ENCODE measurements around the gene LCOR. TPM values are rescaled to one million over a fixed set of nuclear protein-coding genes. Genes with fewer than 3 reads are reported as not detected.
"Not testable (repeated sequence)": the region's sequence is repeated elsewhere in the genome, so short reads cannot be mapped to it uniquely, and the experiment has no call there.

The LCOR gene
- total RNA-seq, 3 donors from 2014 or later = 19.4 to 53.6 (median 35.7) TPM

DNA sequence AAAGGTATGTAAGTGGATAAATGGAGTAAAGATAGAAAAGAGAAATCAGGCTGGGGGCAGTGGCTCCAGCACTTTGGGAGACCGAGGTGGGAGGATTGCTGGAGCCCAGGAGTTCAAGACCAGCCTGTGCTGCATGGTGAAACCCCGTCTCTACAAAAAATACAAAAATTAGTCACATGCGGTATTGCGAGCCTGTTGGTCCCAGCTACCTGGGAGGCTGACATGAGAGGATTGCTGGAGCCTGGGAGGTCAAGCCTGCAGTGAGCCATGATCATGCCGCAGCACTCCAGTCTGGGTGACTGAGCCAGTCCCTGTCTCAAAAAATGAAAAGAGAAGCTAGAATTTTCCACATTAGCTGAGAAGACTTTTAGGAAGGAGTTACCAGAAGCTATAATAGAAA, 14.8 kb downstream of the LCOR start:
- no peak for DNase-seq (ENCODE audit: low spot score in 2 of 2)
- Histone ChIP-seq H3K4me3 (no peak overlapping the region), H3K4me1 (peaks cover 0 to 6% of the 10 kb centered on the region in 2 donors), H3K36me3 (no peaks in the 10 kb centered on the region), H3K27ac (no peak overlapping the region), H3K9me3 (no peaks in the 10 kb centered on the region), H3K27me3 (no peaks in the 10 kb centered on the region)
- TF ChIP-seq CTCF (IDR thresholded peaks at IDR 0.05) = no peak
- no peak for TF ChIP-seq POLR2A (IDR thresholded peaks at IDR 0.05)
- TF ChIP-seq POLR2AphosphoS5 (IDR thresholded peaks at IDR 0.05) = no peak
- intact Hi-C loops (cut with DNase I; ENCODE audit: low total_unique reads) = loop anchor here (5.0 kb wide), 1 partner anchor 420 kb away; no protein-coding TSS in a partner anchor

- not testable (repeated sequence) for H3K9me3 ChIP-seq; DNase-seq (ENCODE audit: low spot score in 2 of 2); H3K27ac ChIP-seq; H3K4me3 ChIP-seq; H3K36me3 ChIP-seq; H3K27me3 ChIP-seq; H3K4me1 ChIP-seq
- intact Hi-C loops (cut with DNase I; ENCODE audit: low total_unique reads) = loop anchor here (5.0 kb wide), 1 partner anchor 420 kb away; no protein-coding TSS in a partner anchor
Measured at GRCh38 chr10:96847356-96847755, 15.3 kb downstream of the LCOR start.

DNA sequence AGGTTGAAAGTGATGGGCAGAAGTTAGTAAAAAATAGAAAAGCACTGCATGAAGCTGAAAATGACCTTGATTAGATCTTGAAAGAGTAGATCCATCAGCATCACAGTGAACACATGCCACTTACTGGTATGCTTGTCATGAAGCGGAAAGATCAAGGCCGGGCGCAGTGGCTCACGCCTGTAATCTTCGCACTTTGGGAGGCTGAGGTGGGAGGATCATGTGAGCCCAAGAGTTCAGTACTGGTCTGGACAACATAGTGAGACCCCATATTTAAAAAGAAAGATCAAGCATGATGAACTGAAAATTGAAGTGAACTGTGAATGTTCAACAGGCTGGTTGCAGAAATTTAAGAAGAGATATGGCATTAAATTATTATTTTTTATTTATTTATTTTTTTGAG, 18.0 kb downstream of the LCOR start:
- Histone ChIP-seq H3K27ac (no peak overlapping the region), H3K9me3 (no peaks in the 10 kb centered on the region), H3K4me1 (no peaks in the 10 kb centered on the region), H3K36me3 (no peaks in the 10 kb centered on the region), H3K27me3 (no peaks in the 10 kb centered on the region), H3K4me3 (no peak overlapping the region)
- intact Hi-C loops (cut with DNase I; ENCODE audit: low total_unique reads) = no loop called here
- no peak for TF ChIP-seq POLR2A (IDR thresholded peaks at IDR 0.05)
- no peak for TF ChIP-seq CTCF (IDR thresholded peaks at IDR 0.05)
- TF ChIP-seq POLR2AphosphoS5 (IDR thresholded peaks at IDR 0.05) = no peak
- DNase-seq (ENCODE audit: low spot score in 2 of 2) = no peak

- no peaks in the 10 kb centered on the region for H3K36me3 ChIP-seq
- H3K4me3 ChIP-seq = no peak overlapping the region
- no peaks in the 10 kb centered on the region for H3K27me3 ChIP-seq
- no peaks in the 10 kb centered on the region for H3K9me3 ChIP-seq
- no peaks in the 10 kb centered on the region for H3K4me1 ChIP-seq
- no peak overlapping the region for H3K27ac ChIP-seq
- intact Hi-C loops (cut with DNase I; ENCODE audit: low total_unique reads) = no loop called here
- TF ChIP-seq CTCF (IDR thresholded peaks at IDR 0.05) (no peak), POLR2AphosphoS5 (IDR thresholded peaks at IDR 0.05) (no peak), POLR2A (IDR thresholded peaks at IDR 0.05) (no peak)
- DNase-seq (ENCODE audit: low spot score in 2 of 2) = no peak
Measured at GRCh38 chr10:96850825-96851224, 18.7 kb downstream of the LCOR start.

DNA sequence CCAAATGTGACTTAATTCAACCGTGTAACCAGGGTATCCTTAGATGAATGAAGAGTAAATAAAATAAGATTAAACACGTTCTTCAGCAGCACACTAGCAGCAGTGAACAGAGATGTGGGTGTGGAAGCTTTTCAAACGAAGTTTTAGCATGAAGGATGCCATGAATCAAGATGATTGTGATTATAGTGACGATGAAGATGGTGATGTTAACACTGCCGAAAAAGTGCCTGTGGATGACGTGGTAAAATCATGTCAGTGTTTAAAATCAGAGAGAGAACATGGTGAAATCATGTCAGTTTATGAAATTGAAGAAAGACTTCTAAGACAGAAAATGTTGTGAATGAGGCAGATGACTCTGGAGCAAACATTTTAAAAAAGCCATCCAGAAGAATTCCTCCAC, 19.2 kb downstream of the LCOR start:
- no peaks in the 10 kb centered on the region for H3K36me3 ChIP-seq
- H3K27me3 ChIP-seq = no peaks in the 10 kb centered on the region
- intact Hi-C loops (cut with DNase I; ENCODE audit: low total_unique reads) = no loop called here
- no peak for TF ChIP-seq POLR2A (IDR thresholded peaks at IDR 0.05)
- no peak for TF ChIP-seq POLR2AphosphoS5 (IDR thresholded peaks at IDR 0.05)
- TF ChIP-seq CTCF (IDR thresholded peaks at IDR 0.05) = no peak
- DNase-seq (ENCODE audit: low spot score in 2 of 2) = no peak
- no peak overlapping the region for H3K4me3 ChIP-seq
- no peaks in the 10 kb centered on the region for H3K4me1 ChIP-seq
- no peaks in the 10 kb centered on the region for H3K9me3 ChIP-seq
- no peak overlapping the region for H3K27ac ChIP-seq

- H3K4me1 ChIP-seq = no peaks in the 10 kb centered on the region
- no peak for TF ChIP-seq CTCF (IDR thresholded peaks at IDR 0.05)
- TF ChIP-seq POLR2A (IDR thresholded peaks at IDR 0.05) = no peak
- TF ChIP-seq POLR2AphosphoS5 (IDR thresholded peaks at IDR 0.05) = no peak
- intact Hi-C loops (cut with DNase I; ENCODE audit: low total_unique reads) = no loop called here
- no peaks in the 10 kb centered on the region for H3K27me3 ChIP-seq
- no peaks in the 10 kb centered on the region for H3K9me3 ChIP-seq
- H3K27ac ChIP-seq = no peak overlapping the region
- H3K36me3 ChIP-seq = no peaks in the 10 kb centered on the region
- DNase-seq (ENCODE audit: low spot score in 2 of 2) = no peak
- no peak overlapping the region for H3K4me3 ChIP-seq
Measured at GRCh38 chr10:96856317-96856716, 24.2 kb downstream of the LCOR start.
